HG03045 (cell line): ENCODE data around the gene GLIS1.
"Not testable (repeated sequence)": the region's sequence is repeated elsewhere in the genome, so short reads cannot be mapped to it uniquely, and the experiment has no call there.

Experiments used
- ATAC-seq: cut with Tn5 transposase; IDR thresholded peaks from one replicate; pipeline ENCODE4 v1.9.1; 2021; ENCODE audit warnings: mild to moderate bottlenecking, moderate library complexity; ENCODE audit not compliant: unreplicated experiment

The GLIS1 gene

GRCh38 chr1:53656747-53657530, 82.0 kb downstream of the GLIS1 start:
- no peak for ATAC-seq

DNA sequence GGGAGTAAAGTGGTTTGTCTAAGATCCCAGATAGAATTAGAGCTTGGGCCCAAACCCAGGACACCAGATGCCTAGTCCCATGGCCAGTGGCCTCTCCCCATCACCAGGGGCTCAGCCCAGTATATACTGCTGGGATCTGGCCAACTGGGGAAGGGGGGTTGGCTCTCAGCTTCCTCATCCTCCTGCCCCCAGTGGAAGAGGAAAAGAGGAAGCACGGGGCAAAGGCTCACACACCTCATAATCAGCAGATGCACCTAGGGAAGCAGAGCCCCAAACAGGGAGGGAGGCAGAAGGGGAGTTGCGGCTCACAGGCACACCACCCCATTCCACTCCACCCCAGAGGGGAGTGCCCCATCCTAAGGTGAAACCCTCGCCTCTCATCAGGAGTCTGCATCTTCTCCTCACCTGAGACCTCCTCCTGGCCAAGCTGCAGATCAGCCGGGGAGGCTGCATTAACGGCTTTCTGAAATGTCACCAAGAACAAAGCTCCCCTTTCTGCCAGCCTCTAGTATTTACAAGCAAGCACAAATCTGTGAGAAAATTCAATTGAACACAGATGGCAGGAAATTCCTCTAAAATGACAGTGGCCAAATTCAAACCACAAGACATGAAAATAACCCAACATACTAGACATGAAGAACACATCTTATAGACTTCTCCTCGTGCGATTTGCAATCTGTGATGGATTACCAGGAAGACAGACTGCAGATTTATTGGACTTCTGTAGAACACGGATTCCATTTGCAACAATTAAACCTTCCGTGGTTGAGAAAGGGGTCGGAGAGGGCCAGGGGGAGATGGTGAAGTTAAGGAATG, 82.8 kb downstream of the GLIS1 start:
- ATAC-seq, result no peak

DNA sequence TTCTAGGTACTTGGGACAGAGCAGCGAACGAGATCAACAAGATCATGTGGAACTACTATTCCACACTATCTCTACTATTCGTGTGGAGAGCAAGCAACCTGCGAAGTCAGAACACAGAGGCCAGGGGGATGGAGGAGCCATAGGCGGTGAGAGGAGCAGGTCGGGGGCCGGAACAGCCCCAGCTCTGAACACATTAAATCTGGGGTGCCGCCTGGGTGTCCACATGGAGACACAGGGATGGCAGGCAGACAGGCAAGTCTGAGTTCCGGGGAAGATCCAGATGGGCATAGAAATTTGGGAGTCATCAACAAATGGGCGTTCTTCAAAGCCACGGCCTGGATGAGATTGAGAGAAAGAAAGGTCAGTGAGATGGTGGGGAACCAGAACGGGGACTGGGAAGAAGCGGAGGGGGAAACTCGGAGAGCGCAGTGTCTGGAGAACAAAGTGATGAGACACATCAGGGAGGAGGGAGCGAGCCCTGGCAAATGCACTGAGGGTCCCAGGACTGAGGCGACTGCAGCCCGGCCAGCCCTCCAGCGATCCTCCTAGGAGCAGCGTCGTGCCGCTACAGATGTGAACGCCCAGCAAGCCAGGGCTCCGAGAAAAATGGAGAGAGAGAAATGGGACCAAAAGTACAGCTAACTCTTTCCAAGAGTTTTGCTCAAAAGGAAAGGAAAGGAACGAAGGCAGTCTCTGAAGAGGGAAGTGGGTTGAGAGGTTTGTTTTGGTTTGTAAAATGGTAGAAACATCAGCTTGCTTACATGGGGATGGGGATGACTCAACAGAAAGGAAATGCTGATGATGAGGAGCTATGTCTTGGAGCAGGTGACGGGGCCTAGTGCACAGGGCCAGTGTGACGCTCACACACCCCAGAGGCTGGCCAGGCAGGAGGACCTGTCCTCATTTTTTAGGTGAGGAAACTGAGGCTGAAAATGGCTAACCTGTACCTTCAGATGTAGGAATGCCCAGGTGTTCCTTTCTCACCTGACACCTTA, 84.5 kb downstream of the GLIS1 start:
- ATAC-seq, result no peak

DNA sequence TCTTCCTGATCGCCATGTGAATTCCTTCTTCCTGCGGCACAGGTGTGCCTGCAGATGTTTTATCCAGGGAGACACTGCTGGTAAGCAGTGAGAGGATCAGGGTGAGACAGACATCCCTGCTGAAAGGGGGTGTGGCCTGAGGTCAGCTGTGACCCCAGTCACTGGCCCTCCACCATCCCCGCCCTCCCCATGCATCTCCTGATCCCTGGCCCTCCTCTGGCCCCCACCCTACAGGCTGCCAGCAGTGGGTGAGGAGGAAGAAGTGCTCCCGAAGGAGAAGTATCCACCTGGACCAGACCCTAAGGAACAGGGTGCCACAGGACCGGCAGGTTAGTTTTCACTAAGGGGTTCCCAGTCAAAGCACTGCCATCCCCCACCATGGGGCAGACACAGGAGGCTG, 85.3 kb downstream of the GLIS1 start:
- no peak for ATAC-seq

DNA sequence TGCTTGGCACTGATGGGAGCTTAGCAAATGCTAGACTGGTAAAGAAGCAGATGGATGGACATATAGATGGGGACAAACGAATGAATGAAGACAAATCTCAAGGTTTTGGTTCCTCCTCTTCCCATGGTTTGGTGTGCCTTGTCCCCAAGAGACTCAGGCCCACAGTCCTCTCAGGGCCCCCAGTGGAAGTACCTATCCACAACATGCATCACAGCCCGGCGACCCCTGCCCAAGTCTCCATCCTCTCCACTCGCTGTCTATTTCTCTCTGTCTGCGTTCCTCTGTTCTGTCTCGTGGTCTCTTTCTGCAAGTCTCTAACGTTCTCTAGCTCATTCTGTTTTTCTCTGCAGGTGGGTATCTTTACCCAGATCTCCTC, 85.8 kb downstream of the GLIS1 start:
- no peak for ATAC-seq

DNA sequence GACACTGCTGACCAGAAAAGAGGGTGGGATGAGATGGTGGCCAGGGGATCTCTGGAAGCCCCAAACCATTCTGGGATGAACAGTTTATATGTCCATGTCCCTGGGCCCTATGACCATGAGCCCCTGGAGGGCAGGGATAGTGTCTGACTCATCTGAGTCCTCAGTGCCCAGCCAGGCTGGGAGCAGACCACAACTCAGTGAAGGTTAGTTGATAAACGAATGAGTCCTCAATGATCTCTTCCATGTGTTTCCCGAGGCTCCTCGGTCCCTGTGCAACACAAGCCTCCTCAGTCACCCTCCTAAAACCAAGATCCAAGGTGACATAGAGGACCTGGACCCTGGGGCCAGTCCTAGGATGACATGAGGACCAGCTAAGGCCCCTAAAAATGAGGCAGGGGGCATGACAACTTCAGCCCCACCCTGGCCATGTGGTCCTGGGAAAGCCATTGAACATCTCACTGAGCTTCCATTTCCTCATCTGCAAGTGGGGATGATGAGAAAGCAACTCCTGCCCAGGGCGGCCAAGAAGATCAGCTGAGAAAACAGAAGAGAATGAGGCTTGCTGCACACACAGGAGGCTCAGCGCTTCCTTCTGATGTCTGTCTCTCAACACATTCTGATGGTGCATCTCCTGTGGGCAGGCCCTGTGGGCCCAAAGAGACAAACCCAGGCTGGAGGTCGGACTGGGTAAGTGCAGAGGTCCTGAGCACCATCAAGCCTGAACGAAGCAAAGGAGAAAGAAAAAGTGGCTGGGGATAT, 86.3 kb downstream of the GLIS1 start:
- no peak for ATAC-seq

- no peak for ATAC-seq
Observed at GRCh38 chr1:53651356-53651755, 87.6 kb downstream of the GLIS1 start.

DNA sequence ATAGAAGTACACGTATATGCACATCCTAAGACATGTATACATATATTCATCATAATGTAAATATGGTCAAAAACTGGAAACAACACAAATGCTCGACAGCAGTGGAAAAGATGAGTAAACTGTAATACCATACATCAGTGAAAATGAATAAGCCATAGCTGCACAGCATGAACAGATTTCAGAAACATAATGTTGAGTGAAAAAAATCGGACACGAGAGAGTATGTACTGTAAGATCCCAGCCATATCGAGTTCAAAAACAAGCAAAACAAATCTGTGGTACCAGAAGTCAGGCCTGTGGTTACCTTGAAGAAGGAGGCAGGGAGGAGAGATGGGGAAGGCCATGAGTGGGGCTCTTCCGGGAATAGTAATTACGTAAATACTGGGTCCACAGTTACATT, 90.4 kb downstream of the GLIS1 start:
- ATAC-seq, result no peak

DNA sequence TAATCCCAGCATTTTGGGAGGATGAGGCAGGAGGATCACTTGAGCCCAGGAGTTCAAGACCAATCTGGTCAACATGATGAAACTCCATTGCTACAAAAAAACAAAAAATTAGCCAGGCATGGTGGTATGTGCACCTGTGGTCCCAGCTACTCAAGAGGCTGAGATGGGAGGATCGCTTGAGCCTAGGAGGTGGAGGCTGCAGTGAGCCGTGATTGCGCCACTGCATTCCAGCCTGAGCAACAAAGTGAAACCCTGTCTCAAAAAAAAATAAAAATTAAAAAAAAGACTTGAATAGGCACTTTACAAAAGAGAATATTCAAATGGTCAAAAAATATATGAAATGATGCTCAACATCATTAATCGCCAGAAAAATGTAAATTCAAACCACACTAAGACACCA, 91.0 kb downstream of the GLIS1 start:
- not testable (repeated sequence) for ATAC-seq

GRCh38 chr1:53646732-53647131, 92.2 kb downstream of the GLIS1 start:
- ATAC-seq, result no peak

GRCh38 chr1:53645690-53646078, 93.3 kb downstream of the GLIS1 start:
- no peak for ATAC-seq

DNA sequence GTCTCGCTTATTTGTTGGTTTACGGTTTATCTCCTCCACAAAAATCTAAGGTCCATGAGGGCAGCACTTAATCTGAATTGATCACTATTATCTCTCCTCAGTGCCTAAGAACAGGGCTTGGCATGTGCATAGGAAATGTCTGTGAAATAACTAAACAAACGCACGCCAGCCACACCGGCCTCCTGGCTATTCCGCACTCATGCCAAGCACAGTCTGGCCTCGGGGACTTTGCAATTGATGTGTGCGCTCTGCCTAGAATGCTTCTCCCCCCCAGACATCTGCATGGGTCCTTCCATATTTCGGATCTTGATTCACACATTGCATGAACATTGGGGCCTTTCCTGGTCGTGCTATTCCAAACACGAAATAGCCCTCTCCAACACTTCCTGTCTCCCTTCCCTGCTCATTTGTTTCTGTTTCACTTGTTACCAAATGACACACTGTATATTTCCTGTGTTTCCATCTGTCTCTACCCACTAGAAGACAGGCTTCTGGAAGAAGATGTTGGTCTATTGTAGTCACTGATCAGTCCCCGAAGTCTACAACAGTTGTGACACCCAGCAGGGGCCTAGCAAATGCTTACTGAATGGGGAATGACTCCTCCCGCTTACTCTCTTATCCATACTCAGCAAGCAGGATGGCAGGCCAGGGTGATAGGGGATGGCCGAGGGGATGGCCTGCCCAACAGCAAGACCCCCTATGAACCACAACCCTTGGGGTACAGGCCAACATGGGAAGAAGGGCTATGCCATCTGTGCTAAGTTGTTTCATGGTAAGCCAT, 93.9 kb downstream of the GLIS1 start:
- no peak for ATAC-seq

DNA sequence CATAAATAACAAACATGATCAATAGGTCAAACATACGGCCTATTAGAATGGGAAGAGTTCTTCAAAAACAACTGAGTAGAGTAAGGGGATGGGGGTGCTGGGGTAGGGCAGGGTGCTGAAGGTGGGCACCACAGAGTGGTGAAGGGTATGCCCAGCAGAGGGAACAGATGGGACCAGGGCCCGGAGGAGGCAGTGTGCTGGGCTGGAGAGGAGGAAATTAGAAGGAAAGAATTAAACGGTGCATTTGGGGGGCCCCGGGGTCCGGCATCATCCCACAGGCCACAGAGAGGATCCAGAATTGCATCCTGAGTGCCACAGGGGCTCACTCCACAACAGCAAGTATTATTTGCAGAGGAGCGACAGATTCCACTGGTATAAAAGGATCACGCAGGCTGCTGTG, 94.5 kb downstream of the GLIS1 start:
- ATAC-seq, result no peak

- no peak for ATAC-seq
Observed at GRCh38 chr1:53643881-53644390, 95.0 kb downstream of the GLIS1 start.

- no peak for ATAC-seq
Observed at GRCh38 chr1:53643041-53643880, 95.7 kb downstream of the GLIS1 start.

- no peak for ATAC-seq
Observed at GRCh38 chr1:53642607-53643006, 96.4 kb downstream of the GLIS1 start.

DNA sequence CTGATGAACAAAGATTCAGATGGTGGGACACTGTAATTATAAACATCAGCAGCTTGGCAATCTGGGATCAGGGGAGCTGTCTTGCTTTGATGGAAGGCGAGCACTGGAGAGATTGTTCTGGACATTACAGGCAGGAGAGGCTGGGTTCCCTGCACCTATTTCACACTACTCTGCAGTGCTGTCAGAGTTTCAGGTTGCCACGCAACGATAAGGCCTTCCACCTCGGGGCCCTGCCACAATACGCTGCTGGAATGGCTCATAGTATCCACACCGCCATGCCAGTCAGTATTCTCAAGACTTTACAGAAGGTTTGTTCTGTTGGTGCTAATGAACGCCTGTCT, 96.8 kb downstream of the GLIS1 start:
- no peak for ATAC-seq

GRCh38 chr1:53641481-53642214, 97.3 kb downstream of the GLIS1 start:
- ATAC-seq, result no peak
